Mucosa of rectum (tissue), 2 donors: ENCODE results near the gene DENND2D.

ENCODE experiments used
- H3K27ac ChIP-seq, 2 donors: one replicate each; pipeline ENCODE4 v1.7.0; 2013; ENCODE audit warnings: inconsistent platforms in 2 of 2, low read depth in 2 of 2, low read length in 2 of 2
- H3K27me3 ChIP-seq, 2 donors: one replicate each; pipeline ENCODE4 v1.7.0; 2013; ENCODE audit warnings: low read length in 2 of 2; ENCODE audit not compliant: control insufficient read depth in 2 of 2, insufficient read depth in 2 of 2
- H3K36me3 ChIP-seq, 2 donors: one replicate each; pipeline ENCODE4 v1.7.0; 2013; ENCODE audit warnings: low read length in 2 of 2; ENCODE audit not compliant: control insufficient read depth in 2 of 2, insufficient read depth in 2 of 2
- H3K4me1 ChIP-seq, 2 donors: one replicate each; pipeline ENCODE4 v1.7.0; 2013; ENCODE audit warnings: low read length in 2 of 2, mild to moderate bottlenecking in 1 of 2; ENCODE audit not compliant: control insufficient read depth in 2 of 2, insufficient read depth in 2 of 2
- H3K4me3 ChIP-seq, 2 donors: one replicate each; pipeline ENCODE4 v1.7.0; 2013; ENCODE audit warnings: low read length in 2 of 2
- H3K9ac ChIP-seq, 2 donors: one replicate each; pipeline ENCODE4 v1.7.0; 2013; ENCODE audit warnings: low read length in 2 of 2, low read depth in 1 of 2, mild to moderate bottlenecking in 1 of 2
- H3K9me3 ChIP-seq, 2 donors: one replicate each; pipeline ENCODE4 v1.7.0; 2013; ENCODE audit warnings: low read length in 2 of 2; ENCODE audit not compliant: control insufficient read depth in 2 of 2
- donor health status: healthy.
- donor health status: Normal muscosa, but diverticular disease.

The DENND2D gene

DNA sequence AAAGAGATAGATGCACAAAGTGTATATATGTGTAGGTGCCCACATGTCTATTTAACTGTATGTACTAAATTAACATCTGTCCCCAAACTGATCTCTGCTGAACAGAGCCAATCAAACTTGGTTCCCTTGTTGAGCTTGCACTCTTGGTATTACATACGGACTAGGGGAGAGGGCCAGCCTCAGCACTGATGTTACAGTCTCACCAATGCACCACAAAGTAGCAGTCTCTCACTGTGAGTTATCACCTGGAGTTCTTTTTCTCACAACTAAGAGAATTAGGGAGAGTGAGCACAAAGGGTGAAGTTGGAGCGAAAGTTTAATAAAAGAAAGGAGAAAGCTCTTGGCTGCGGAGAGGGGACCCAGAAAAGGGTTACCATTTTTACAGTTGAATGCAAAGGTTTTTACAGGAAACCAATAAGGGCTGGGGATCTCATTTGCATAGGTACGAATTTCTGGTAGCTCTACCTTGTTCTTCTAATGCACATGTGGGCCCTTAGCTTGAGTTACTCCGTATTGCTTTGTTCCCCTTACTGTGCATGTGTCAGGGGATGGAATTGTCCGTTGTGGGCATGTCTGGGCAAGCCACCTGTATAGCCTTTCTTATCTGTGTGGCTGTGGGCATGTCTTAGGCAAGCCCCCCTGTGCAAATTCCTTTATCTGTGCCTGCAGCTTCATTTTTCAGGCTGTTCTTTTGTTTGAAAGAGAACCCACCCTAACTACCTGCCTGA lies 13.8 kb upstream of the DENND2D start:
- H3K9ac ChIP-seq, result no peak overlapping the region
- H3K9me3 ChIP-seq, result no peaks in the 10 kb centered on the region
- no peaks in the 10 kb centered on the region for H3K36me3 ChIP-seq
- H3K4me3 ChIP-seq, result no peak overlapping the region
- peak overlapping the region; percentile 41 to 69 for H3K27ac ChIP-seq
- peaks cover 5 to 8% of the 10 kb centered on the region in 2 donors for H3K4me1 ChIP-seq
- no peaks in the 10 kb centered on the region for H3K27me3 ChIP-seq

DNA sequence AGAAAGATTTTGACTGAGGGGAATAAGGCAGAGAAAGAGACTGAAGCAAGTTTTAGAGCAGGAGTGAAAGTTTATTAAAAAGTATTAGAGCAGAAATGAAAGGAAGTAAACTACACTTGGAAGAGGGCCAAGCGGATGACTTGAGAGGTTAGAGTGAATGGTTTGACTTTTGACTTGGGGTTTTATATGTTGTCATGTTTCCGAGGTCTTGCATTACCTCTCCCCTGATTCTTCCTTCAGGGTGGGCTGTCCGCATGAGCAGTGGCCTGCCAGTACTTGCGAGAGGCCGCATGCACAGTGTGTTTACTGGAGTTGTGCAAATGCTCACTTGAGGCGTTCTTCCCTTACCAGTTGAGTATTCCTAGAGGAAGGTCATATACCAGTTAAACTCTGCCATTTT lies 13.0 kb upstream of the DENND2D start:
- no peaks in the 10 kb centered on the region for H3K36me3 ChIP-seq
- no peaks in the 10 kb centered on the region for H3K9me3 ChIP-seq
- peaks cover 5 to 8% of the 10 kb centered on the region in 2 donors for H3K4me1 ChIP-seq
- H3K9ac ChIP-seq, result no peak overlapping the region
- no peak overlapping the region for H3K4me3 ChIP-seq
- no peaks in the 10 kb centered on the region for H3K27me3 ChIP-seq
- peak overlapping the region in 1 of 2 donors; percentile 9 for H3K27ac ChIP-seq

DNA sequence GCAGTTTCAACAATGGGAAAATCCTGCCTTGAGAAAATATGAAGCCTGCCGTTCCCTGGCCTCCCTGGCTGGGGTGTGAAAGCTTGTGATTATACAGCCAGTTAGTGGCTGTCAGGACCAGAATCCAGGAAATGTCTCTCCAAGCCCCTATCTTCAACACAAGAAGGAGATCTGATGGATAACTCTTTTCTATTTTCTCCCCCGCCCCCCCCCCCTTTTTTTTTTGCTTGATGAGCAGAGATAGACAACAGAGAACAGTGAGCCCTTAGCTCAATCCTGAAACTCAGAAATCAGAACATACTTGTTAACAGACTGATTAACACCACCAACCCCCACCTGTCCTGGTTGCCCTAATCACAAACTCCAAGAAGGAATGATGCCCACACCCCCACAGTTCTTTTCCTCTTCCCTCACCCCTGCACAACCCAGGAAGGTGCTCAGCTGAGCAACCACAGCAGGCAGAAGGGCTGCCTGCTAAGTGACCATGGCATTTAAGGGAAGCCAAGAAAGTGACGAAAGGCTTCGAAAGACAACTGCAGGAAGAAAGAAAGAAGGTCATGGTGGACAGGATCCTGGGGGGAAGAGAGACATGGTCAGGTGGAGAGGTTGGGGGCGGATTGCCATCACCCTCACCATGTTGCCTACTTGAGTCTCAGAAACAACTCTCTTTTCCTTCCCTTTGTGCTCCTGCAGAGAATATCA lies 12.3 kb upstream of the DENND2D start:
- Histone ChIP-seq H3K36me3 (no peaks in the 10 kb centered on the region), H3K27ac (no peak overlapping the region), H3K27me3 (no peaks in the 10 kb centered on the region), H3K9me3 (no peaks in the 10 kb centered on the region), H3K4me3 (no peak overlapping the region), H3K4me1 (peaks cover 5 to 8% of the 10 kb centered on the region in 2 donors), H3K9ac (no peak overlapping the region)

DNA sequence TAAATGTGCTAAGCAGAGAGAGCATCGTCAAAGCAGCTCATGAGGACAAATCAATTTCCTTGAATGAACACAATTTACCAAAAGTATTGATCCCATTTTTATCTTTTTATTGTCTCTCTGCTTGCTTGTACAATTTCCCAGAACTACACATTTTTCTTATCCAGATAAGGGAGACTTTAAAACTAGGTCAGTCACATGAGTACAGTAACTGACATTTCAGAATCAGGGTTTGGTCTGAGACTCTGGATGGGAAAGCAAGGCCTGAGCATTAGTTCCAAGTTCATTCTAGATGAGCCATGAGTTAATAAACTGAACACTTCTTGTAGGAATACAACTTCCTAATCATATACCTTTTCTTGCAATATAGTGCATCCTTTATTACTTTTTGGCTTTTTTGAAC lies 11.5 kb upstream of the DENND2D start:
- Histone ChIP-seq H3K27ac (no peak overlapping the region), H3K9ac (no peak overlapping the region), H3K4me1 (peaks cover 5 to 8% of the 10 kb centered on the region in 2 donors), H3K27me3 (no peaks in the 10 kb centered on the region), H3K9me3 (no peaks in the 10 kb centered on the region), H3K36me3 (no peaks in the 10 kb centered on the region), H3K4me3 (no peak overlapping the region)

DNA sequence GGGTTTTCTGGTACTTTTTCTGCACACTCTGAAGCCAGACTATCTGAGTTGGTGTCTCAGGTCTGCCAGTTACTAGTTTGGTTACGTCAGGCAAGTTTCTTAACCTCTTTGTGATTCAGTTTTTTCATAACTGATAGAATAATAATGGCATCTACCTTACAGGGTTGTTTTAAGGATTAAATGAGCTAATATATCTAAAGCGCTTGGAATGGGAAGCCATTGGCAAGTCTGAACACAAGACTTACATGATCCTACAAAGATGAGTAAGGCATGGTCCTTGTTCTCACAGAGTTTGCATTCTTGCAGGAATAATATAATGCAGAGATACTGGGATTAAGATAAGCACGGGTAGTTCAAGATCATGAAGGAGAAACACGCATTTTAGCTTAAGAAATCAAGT lies 9.2 kb upstream of the DENND2D start:
- Histone ChIP-seq H3K9ac (no peak overlapping the region), H3K27me3 (no peaks in the 10 kb centered on the region), H3K9me3 (no peaks in the 10 kb centered on the region), H3K4me3 (no peak overlapping the region), H3K27ac (no peak overlapping the region), H3K4me1 (peaks cover 5 to 11% of the 10 kb centered on the region in 2 donors), H3K36me3 (no peaks in the 10 kb centered on the region)

DNA sequence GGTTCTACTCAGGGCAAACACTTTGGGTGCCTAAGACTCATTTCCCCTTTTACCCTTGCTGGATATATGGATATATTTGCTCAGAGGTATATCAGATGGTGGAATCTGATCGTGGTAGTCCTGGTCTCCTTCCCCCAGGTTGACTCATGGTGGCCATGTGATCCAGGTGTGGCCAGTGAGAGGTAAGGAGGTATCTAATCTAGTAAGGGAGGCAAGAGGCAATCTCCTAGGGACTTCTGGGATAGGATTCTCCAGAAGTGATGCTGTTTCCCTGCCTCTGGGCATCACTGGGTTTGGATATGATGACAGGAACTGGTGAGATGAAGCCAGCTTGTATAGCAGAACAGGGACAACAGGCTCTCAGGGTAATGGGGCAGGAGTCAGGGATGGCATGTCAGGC lies 8.5 kb upstream of the DENND2D start:
- H3K4me1 ChIP-seq, result peaks cover 8 to 14% of the 10 kb centered on the region in 2 donors
- H3K9me3 ChIP-seq, result no peaks in the 10 kb centered on the region
- no peak overlapping the region for H3K27ac ChIP-seq
- H3K27me3 ChIP-seq, result no peaks in the 10 kb centered on the region
- no peak overlapping the region for H3K9ac ChIP-seq
- no peak overlapping the region for H3K4me3 ChIP-seq
- no peaks in the 10 kb centered on the region for H3K36me3 ChIP-seq

DNA sequence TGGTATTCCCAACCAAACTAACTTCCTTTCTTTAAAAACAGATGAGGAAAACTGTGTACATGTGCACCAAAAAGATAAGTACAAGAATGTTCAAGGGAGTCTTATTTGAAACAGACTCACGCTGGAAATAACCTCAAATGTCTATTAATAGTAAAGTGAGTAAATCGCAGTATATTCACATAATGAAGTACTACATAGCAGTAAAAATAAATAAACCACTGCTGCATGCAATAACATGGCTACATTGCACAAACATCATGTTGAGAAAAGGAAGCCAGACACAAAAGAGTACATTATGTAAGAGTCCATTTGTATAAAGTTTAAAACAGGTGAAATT lies 5.2 kb upstream of the DENND2D start:
- Histone ChIP-seq H3K27me3 (no peaks in the 10 kb centered on the region), H3K9me3 (no peaks in the 10 kb centered on the region), H3K4me3 (no peak overlapping the region), H3K27ac (peak overlapping the region in 1 of 2 donors; percentile 97), H3K9ac (no peak overlapping the region), H3K36me3 (no peaks in the 10 kb centered on the region), H3K4me1 (peaks cover 36 to 39% of the 10 kb centered on the region in 2 donors)

DNA sequence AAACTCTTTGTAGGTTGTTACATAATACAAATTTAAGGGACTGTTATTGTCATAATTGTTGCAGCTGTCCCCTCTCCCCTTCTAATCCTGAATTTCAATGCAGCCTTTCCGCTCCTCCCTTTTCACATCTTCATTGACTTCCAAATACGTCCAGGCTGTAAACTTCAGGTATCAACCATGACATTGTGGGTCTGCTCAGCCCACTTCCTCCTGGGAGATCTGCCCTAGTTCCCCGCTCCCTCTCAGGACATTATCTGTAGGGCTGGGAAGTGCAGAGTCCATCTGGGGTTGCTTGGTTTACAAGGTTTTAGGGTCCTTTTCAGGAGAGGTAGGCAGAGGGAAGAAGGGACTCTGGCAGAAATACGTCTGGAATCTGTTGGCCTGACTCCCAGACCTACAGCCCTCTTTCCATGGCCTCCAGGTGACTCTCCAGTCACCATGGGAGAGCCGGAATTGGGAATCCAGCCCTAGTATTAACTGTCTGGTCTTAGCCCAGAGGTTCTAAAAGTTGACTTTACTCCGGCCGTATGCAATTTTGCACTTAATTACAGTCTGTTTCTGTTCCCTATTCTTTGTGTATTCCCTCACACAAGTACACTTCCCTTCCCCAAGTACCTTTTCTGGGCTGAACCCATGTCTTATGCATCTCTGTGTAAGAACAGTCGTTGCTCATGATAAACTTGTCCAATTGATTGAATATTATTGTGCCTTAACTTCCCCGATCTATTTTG lies 4.7 kb upstream of the DENND2D start:
- no peaks in the 10 kb centered on the region for H3K27me3 ChIP-seq
- H3K9ac ChIP-seq, result peak overlapping the region; percentile 60 to 80
- peak overlapping the region; percentile 94 to 97 for H3K27ac ChIP-seq
- H3K9me3 ChIP-seq, result no peaks in the 10 kb centered on the region
- peaks cover 42 to 43% of the 10 kb centered on the region in 2 donors for H3K4me1 ChIP-seq
- no peaks in the 10 kb centered on the region for H3K36me3 ChIP-seq
- H3K4me3 ChIP-seq, result peak overlapping the region; percentile 72 to 82

DNA sequence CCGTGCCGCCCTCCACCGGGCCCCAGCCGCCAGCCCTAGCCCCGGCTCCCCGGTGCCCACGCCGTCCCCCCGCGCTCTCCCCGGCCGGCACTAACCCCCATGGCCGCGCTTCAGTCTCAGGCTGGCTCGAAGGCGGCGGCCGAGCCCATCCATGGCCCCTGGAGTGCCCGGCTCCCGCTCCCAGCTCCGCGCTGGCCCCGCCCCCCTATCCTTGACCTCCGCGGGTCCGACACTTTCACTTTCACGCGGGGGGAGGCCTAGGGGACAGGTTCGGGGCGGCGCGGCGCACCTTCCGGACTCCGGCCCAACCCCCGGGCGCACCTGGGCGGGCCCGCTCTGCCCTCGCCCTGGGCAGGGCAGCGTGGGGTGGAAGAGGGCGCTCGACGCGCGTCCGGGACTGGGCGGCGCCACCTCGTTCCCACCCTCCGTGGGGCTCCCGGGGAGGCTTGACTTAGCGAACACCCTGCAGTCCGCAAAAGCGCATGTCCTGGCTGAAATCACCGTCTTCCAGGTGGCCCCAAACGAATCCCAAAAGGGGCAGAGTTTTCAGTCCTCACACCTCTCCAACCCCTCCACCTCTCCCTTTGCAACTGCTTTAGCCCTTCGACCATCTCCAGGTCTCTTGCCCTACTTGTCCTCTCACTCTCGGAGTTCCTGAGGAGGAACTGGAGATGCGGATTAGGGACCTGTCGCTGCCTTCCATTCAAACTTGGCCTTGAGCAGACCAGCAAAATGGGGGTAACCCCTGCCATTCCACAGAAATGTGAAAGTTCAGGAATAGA lies 3.9 kb upstream of the DENND2D start:
- Histone ChIP-seq H3K9ac (peak overlapping the region; percentile 60 to 80), H3K36me3 (peaks cover 1 to 4% of the 10 kb centered on the region in 2 donors), H3K9me3 (no peaks in the 10 kb centered on the region), H3K27ac (peak overlapping the region; percentile 94 to 97), H3K4me1 (peaks cover 46 to 51% of the 10 kb centered on the region in 2 donors), H3K27me3 (no peaks in the 10 kb centered on the region), H3K4me3 (peak overlapping the region; percentile 72 to 82)
